A549 treated with AZD9567 at 1 μM for 4 hours (cell line): ENCODE results near the gene RNU7-1. TPM values are rescaled to one million over a fixed set of nuclear protein-coding genes. Genes with fewer than 3 reads are reported as not detected.

Experiments
- total RNA-seq: library from RNA; stranded (reverse); fragments of 200-300 nt; extraction: Qiagen RNA extraction; gene quantifications from 5 replicates; pipeline ENCODE4 v1.2.3, GENCODE V29; 2022; ENCODE audit not compliant: insufficient read depth

RNU7-1 gene
- not detected in 5 replicates for total RNA-seq

GRCh38 chr12:6943722-6944380, at the start of gene RNU7-1, which contains the start of gene C12orf57:
Gene RNU7-1 (plus strand): TSS chr12:6943816.
Gene C12orf57 (plus strand): TSS chr12:6944022. CDS start chr12:6944122, 100 bp downstream.

GRCh38 chr12:6904280-6905276, 39.0 kb upstream of the RNU7-1 start, which contains the start of gene LRRC23:
Gene LRRC23 (plus strand): TSS chr12:6904822. CDS start chr12:6905634, 812 bp downstream.

GRCh38 chr12:6914246-6914946, 29.2 kb upstream of the RNU7-1 start, which contains the start of gene ENO2:
Gene ENO2 (plus strand): TSS chr12:6914580. CDS start chr12:6915833, 1,253 bp downstream.

GRCh38 chr12:6927379-6928021, 16.1 kb upstream of the RNU7-1 start, which contains the start of gene ATN1:
Gene ATN1 (plus strand): TSS chr12:6927959. CDS start chr12:6934002, 6,043 bp downstream.

GRCh38 chr12:6950811-6951540, 7.4 kb downstream of the RNU7-1 start, which contains the start of gene PTPN6:
Gene PTPN6 (plus strand): TSS chr12:6951356. CDS start chr12:6951513, 157 bp downstream.

Other genes starting within 250 kb of the RNU7-1 start
- gene PIANP, start 243.0 kb upstream of the RNU7-1 start, total RNA-seq: 0.70 to 1.3 TPM (median 0.88 TPM) in 4 of 5 replicates, not detected in the other
- gene COPS7A, start 219.8 kb upstream of the RNU7-1 start, total RNA-seq: 47.5 to 54.4 TPM (median 53.6 TPM) in 5 replicates
- 216 to 307 TPM (median 306 TPM) in 5 replicates for gene MLF2, start 190.7 kb upstream of the RNU7-1 start, total RNA-seq
- 562 to 891 TPM (median 827 TPM) in 5 replicates for gene PTMS, start 177.5 kb upstream of the RNU7-1 start, total RNA-seq
- 1.3 to 2.6 TPM (median 1.8 TPM) in 4 of 5 replicates, not detected in the other for gene LAG3, start 171.3 kb upstream of the RNU7-1 start, total RNA-seq
- gene CD4, start 154.3 kb upstream of the RNU7-1 start, total RNA-seq: not detected in 5 replicates
- gene GPR162, start 122.0 kb upstream of the RNU7-1 start, total RNA-seq: 0.26 to 0.77 TPM (median 0.49 TPM) in 4 of 5 replicates, not detected in the other
- gene P3H3, start 115.4 kb upstream of the RNU7-1 start, total RNA-seq: 25.6 to 33.1 TPM (median 27.2 TPM) in 5 replicates
- 1.8 to 2.6 TPM (median 2.3 TPM) in 5 replicates for gene GNB3, start 102.9 kb upstream of the RNU7-1 start, total RNA-seq
- gene CDCA3, start 92.5 kb upstream of the RNU7-1 start, total RNA-seq: 74.0 to 83.9 TPM (median 80.1 TPM) in 5 replicates
- gene USP5, start 91.7 kb upstream of the RNU7-1 start, total RNA-seq: 72.6 to 116 TPM (median 80.7 TPM) in 5 replicates
- gene TPI1, start 76.3 kb upstream of the RNU7-1 start, total RNA-seq: 1,375 to 1,687 TPM (median 1,661 TPM) in 5 replicates
- gene SPSB2, start 70.5 kb upstream of the RNU7-1 start, total RNA-seq: 21.0 to 30.0 TPM (median 28.3 TPM) in 5 replicates
- gene LRRC23, start 39.0 kb upstream of the RNU7-1 start, total RNA-seq: 15.3 to 19.8 TPM (median 16.2 TPM) in 5 replicates
- gene ENO2, start 29.2 kb upstream of the RNU7-1 start, total RNA-seq: 30.6 to 40.9 TPM (median 38.3 TPM) in 5 replicates
- gene ATN1, start 15.9 kb upstream of the RNU7-1 start, total RNA-seq: 47.5 to 69.4 TPM (median 68.1 TPM) in 5 replicates
- 259 to 307 TPM (median 297 TPM) in 5 replicates for gene C12orf57, start 206 bp downstream of the RNU7-1 start, total RNA-seq
- gene PTPN6, start 7.5 kb downstream of the RNU7-1 start, total RNA-seq: 10.5 to 25.7 TPM (median 11.5 TPM) in 5 replicates
- 290 to 340 TPM (median 329 TPM) in 5 replicates for gene PHB2, start 26.8 kb downstream of the RNU7-1 start, total RNA-seq
- 53.4 to 60.9 TPM (median 56.4 TPM) in 5 replicates for gene EMG1, start 27.1 kb downstream of the RNU7-1 start, total RNA-seq
- gene LPCAT3, start 74.7 kb downstream of the RNU7-1 start, total RNA-seq: 27.5 to 38.6 TPM (median 29.5 TPM) in 5 replicates
- 39.1 to 53.4 TPM (median 42.2 TPM) in 5 replicates for gene C1S, start 116.9 kb downstream of the RNU7-1 start, total RNA-seq
- 26.0 to 42.6 TPM (median 27.5 TPM) in 5 replicates for gene C1R, start 148.6 kb downstream of the RNU7-1 start, total RNA-seq
- 10.8 to 17.2 TPM (median 13.2 TPM) in 5 replicates for gene C1RL, start 165.4 kb downstream of the RNU7-1 start, total RNA-seq
- not detected in 5 replicates for gene RBP5, start 185.1 kb downstream of the RNU7-1 start, total RNA-seq
- gene CLSTN3, start 186.6 kb downstream of the RNU7-1 start, total RNA-seq: 13.4 to 19.7 TPM (median 15.2 TPM) in 5 replicates
- gene PEX5, start 245.9 kb downstream of the RNU7-1 start, total RNA-seq: 26.5 to 31.2 TPM (median 30.5 TPM) in 5 replicates